Smooth muscle cell (in vitro differentiated cells): ENCODE results near the gene JMJD7. TPM values are rescaled to one million over a fixed set of nuclear protein-coding genes. Genes with fewer than 3 reads are reported as not detected.

ENCODE experiments used
- DNase-seq: peaks from one replicate; lab custom pipeline; 2025; ENCODE audit not compliant: unreplicated experiment; lab: John Stamatoyannopoulos, UW
- H2AFZ ChIP-seq: fragments of 200-600 bp; sonication (generic); 2 replicates; pipeline ENCODE4 v1.6.0; 2016; ENCODE audit warnings: antibody characterized with exemption, low read depth, mild to moderate bottlenecking
- H3F3A ChIP-seq: fragments of 200-600 bp; sonication (generic); 2 replicates; pipeline ENCODE4 v1.6.0; 2017; ENCODE audit warnings: antibody characterized with exemption, low read depth
- H3K27ac ChIP-seq: fragments of 200-600 bp; sonication (generic); 2 replicates; pipeline ENCODE4 v1.5.1; 2016; ENCODE audit warnings: low read depth, mild to moderate bottlenecking
- H3K27me3 ChIP-seq: fragments of 200-600 bp; sonication (generic); 2 replicates; pipeline ENCODE4 v1.6.1; 2016; ENCODE audit warnings: low read depth, mild to moderate bottlenecking
- H3K36me3 ChIP-seq: fragments of 200-600 bp; sonication (generic); 2 replicates; pipeline ENCODE4 v1.5.1; 2016; ENCODE audit warnings: low read depth
- H3K4me1 ChIP-seq: fragments of 200-600 bp; sonication (generic); 2 replicates; pipeline ENCODE4 v1.5.1; 2016; ENCODE audit warnings: low read depth
- H3K4me2 ChIP-seq: fragments of 200-600 bp; sonication (generic); 2 replicates; pipeline ENCODE4 v1.6.0; 2016; ENCODE audit warnings: mild to moderate bottlenecking
- H3K4me3 ChIP-seq: fragments of 200-600 bp; sonication (generic); 2 replicates; pipeline ENCODE4 v1.5.1; 2016; ENCODE audit warnings: mild to moderate bottlenecking
- H3K79me2 ChIP-seq: fragments of 200-600 bp; sonication (generic); 2 replicates; pipeline ENCODE4 v1.6.0; 2016; ENCODE audit warnings: low read depth, mild to moderate bottlenecking
- H3K9ac ChIP-seq: fragments of 200-600 bp; sonication (generic); 2 replicates; pipeline ENCODE4 v1.6.0; 2016; ENCODE audit warnings: low read depth
- H3K9me3 ChIP-seq: fragments of 200-600 bp; sonication (generic); replicated peaks from 2 replicates; pipeline ENCODE4 v1.5.1; 2016; ENCODE audit warnings: low read depth
- H4K20me1 ChIP-seq: fragments of 200-600 bp; sonication (generic); 2 replicates; pipeline ENCODE4 v1.6.0; 2016; ENCODE audit warnings: low read depth
- CTCF ChIP-seq: fragments of 200-600 bp; sonication (generic); IDR thresholded peaks from 2 replicates; pipeline ENCODE4 v1.5.1; 2017; ENCODE audit warnings: borderline replicate concordance, mild to moderate bottlenecking, antibody characterized with exemption; ENCODE audit not compliant: insufficient read depth, poor library complexity, severe bottlenecking
- WGBS: methylation state at CpG from one replicate; pipeline ENCODE4 v1.1.7; 2016; ENCODE audit warnings: low lambda C conversion rate; 5-methylcytosine and 5-hydroxymethylcytosine counted together
- polyA plus RNA-seq: library from polyadenylated mRNA; unstranded; fragments of >200 nt; fragmentation: Nextera tagmentation; extraction: Ambion mirVana; gene quantifications from 2 replicates; pipeline ENCODE4 v1.2.1, GENCODE V29; 2016
- total RNA-seq: library from RNA; depleted of rRNA; stranded (reverse); fragments of >200 nt; gene quantifications from 2 replicates; pipeline ENCODE4 v1.2.3, GENCODE V29; 2014

JMJD7 gene
- total and polyA plus RNA-seq, 2 experiments from 2014 or later = 3.3 to 5.0 TPM

GRCh38 chr15:41851755-41852370 lies 24.0 kb downstream of the JMJD7 start:
- Histone ChIP-seq H3K9ac (no peak overlapping the region), H3K79me2 (no peaks in the 10 kb centered on the region), H2AFZ (no peak overlapping the region), H3K4me2 (no peak overlapping the region), H3K36me3 (no peaks in the 10 kb centered on the region), H3K4me3 (no peak overlapping the region), H3F3A (no peaks in the 10 kb centered on the region), H4K20me1 (no peaks in the 10 kb centered on the region), H3K9me3 (no peaks in the 10 kb centered on the region), H3K27ac (no peak overlapping the region), H3K4me1 (no peaks in the 10 kb centered on the region), H3K27me3 (no peaks in the 10 kb centered on the region)
- DNase-seq = no peak
- no peak for TF ChIP-seq CTCF
- WGBS = 92% methylated on average over 8 of the region's 8 CpGs

- Histone ChIP-seq H3K27ac (no peak overlapping the region), H3K9me3 (no peaks in the 10 kb centered on the region), H2AFZ (no peak overlapping the region), H3K9ac (no peak overlapping the region), H3K79me2 (no peaks in the 10 kb centered on the region), H4K20me1 (no peaks in the 10 kb centered on the region), H3K36me3 (no peaks in the 10 kb centered on the region), H3K4me3 (no peak overlapping the region), H3K4me1 (no peaks in the 10 kb centered on the region), H3K27me3 (no peaks in the 10 kb centered on the region), H3F3A (no peaks in the 10 kb centered on the region), H3K4me2 (no peak overlapping the region)
- no peak for DNase-seq
- no peak for TF ChIP-seq CTCF
- 83% methylated on average over 16 of the region's 17 CpGs for WGBS
Measured at GRCh38 chr15:41852736-41853590, 25.1 kb downstream of the JMJD7 start.

GRCh38 chr15:41853831-41854230 lies 25.9 kb downstream of the JMJD7 start:
- Histone ChIP-seq H3K36me3 (no peaks in the 10 kb centered on the region), H3K79me2 (no peaks in the 10 kb centered on the region), H3K4me1 (no peaks in the 10 kb centered on the region), H3K27me3 (no peaks in the 10 kb centered on the region), H3K27ac (no peak overlapping the region), H3K4me2 (no peak overlapping the region), H4K20me1 (no peaks in the 10 kb centered on the region), H3F3A (no peaks in the 10 kb centered on the region), H3K4me3 (no peak overlapping the region), H2AFZ (no peak overlapping the region), H3K9ac (no peak overlapping the region), H3K9me3 (no peaks in the 10 kb centered on the region)
- no peak for TF ChIP-seq CTCF
- 91% methylated on average over 10 of the region's 10 CpGs for WGBS
- no peak for DNase-seq
